Thyroid gland (tissue), 4 donors: ENCODE results near the gene CEP135. TPM values are rescaled to one million over a fixed set of nuclear protein-coding genes. Genes with fewer than 3 reads are reported as not detected.

Experiments used
- DNase-seq, 2 donors: peaks; one replicate each; pipeline ENCODE4 v3.0.0-alpha.2; 2019
- H3K27ac ChIP-seq, 3 donors: fragments of 200-600 bp; sonication (generic); 1 replicate in 2 of 3; 2 replicates in 1 of 3; pipeline ENCODE4 v1.5.1; 2016 to 2019; ENCODE audit warnings: mild to moderate bottlenecking in 1 of 3, moderate library complexity in 1 of 3
- H3K27me3 ChIP-seq: fragments of 200-600 bp; sonication (generic); one replicate; pipeline ENCODE4 v1.5.1; 2019
- H3K36me3 ChIP-seq, 2 donors: fragments of 200-600 bp; sonication (generic); one replicate each; pipeline ENCODE4 v1.5.1; 2016 to 2019
- H3K4me1 ChIP-seq, 2 donors: fragments of 200-600 bp; sonication (generic); one replicate each; pipeline ENCODE4 v1.5.1; 2017 to 2019
- H3K4me3 ChIP-seq, 3 donors: fragments of 200-600 bp; sonication (generic); replicated peaks in 1 of 3; 1 replicate in 2 of 3; 2 replicates in 1 of 3; pipeline ENCODE4 v1.5.1; 2016; ENCODE audit warnings: mild to moderate bottlenecking in 1 of 3
- H3K9me3 ChIP-seq: fragments of 200-600 bp; sonication (generic); one replicate; pipeline ENCODE4 v1.5.1; 2017
- POLR2A ChIP-seq, 2 donors: fragments of 450-650 bp; IDR thresholded peaks; one replicate each; pipeline ENCODE4 v1.6.1; 2017; ENCODE audit warnings: antibody characterized with exemption in 2 of 2, mild to moderate bottlenecking in 2 of 2, moderate library complexity in 1 of 2
- WGBS, 2 donors: methylation state at CpG; one replicate each; pipeline ENCODE4 v1.1.5; 2017; 5-methylcytosine and 5-hydroxymethylcytosine counted together
- intact Hi-C: fragments of 100-400 bp; cut with DNase I; formaldehyde crosslinking; loops from one replicate; pipeline ENCODE4 v1.15.1; 2023
- total RNA-seq, 4 donors: library from RNA; depleted of rRNA; stranded (reverse); fragments of >200 nt; gene quantifications; one replicate each; pipeline ENCODE4 v1.2.3, GENCODE V29; 2016
- TF ChIP-seq, protein P1 (sequence below), 6 experiments: fragments of 200-600 bp in 3 of 6; fragments of 450-650 bp in 3 of 6; sonication (generic) in 3 of 6; IDR thresholded peaks; one replicate each; pipeline ENCODE4 v1.5.1; 2016 to 2019; ENCODE audit warnings: antibody characterized with exemption in 6 of 6, mild to moderate bottlenecking in 2 of 6, inconsistent platforms in 1 of 6, moderate library complexity in 1 of 6

CEP135 gene
- total RNA-seq, 4 donors from 2014 or later = 5.3 to 21.1 (median 10.1) TPM

DNA sequence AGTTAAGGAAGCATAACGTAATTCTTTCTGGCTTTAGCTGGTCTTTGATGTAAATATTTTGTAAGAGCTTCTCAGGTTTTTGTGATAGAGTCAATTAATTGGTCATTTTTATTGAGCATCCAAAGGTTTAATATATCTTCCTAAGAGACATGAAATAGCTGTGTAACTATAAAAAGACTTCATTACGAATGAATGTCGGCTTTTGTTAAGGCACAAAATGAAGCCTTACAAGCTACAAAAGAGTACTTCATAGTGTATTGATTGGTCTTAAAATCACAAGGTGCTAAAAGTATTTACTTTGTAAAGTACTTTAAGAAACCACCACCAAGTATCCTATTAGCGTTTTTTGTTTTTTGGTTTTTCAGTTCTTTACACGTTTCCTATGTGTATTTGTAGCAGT, 104.2 kb downstream of the CEP135 start:
- no peaks in the 10 kb centered on the region for H3K36me3 ChIP-seq
- H3K27ac ChIP-seq = no peak overlapping the region
- no peak for DNase-seq
- H3K4me3 ChIP-seq = no peak overlapping the region
- peaks cover 2% of the 10 kb centered on the region for H3K27me3 ChIP-seq
- TF ChIP-seq, protein P1, sequence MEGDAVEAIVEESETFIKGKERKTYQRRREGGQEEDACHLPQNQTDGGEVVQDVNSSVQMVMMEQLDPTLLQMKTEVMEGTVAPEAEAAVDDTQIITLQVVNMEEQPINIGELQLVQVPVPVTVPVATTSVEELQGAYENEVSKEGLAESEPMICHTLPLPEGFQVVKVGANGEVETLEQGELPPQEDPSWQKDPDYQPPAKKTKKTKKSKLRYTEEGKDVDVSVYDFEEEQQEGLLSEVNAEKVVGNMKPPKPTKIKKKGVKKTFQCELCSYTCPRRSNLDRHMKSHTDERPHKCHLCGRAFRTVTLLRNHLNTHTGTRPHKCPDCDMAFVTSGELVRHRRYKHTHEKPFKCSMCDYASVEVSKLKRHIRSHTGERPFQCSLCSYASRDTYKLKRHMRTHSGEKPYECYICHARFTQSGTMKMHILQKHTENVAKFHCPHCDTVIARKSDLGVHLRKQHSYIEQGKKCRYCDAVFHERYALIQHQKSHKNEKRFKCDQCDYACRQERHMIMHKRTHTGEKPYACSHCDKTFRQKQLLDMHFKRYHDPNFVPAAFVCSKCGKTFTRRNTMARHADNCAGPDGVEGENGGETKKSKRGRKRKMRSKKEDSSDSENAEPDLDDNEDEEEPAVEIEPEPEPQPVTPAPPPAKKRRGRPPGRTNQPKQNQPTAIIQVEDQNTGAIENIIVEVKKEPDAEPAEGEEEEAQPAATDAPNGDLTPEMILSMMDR (IDR thresholded peaks at IDR 0.05) = no peak
- TF ChIP-seq POLR2A (IDR thresholded peaks at IDR 0.05) = no peak
- H3K4me1 ChIP-seq = peaks cover 4 to 8% of the 10 kb centered on the region in 2 donors
- no peaks in the 10 kb centered on the region for H3K9me3 ChIP-seq
- 87 to 92% methylated on average over 5 of the region's 5 CpGs for WGBS, 2 donors
- intact Hi-C loops = no loop called here

DNA sequence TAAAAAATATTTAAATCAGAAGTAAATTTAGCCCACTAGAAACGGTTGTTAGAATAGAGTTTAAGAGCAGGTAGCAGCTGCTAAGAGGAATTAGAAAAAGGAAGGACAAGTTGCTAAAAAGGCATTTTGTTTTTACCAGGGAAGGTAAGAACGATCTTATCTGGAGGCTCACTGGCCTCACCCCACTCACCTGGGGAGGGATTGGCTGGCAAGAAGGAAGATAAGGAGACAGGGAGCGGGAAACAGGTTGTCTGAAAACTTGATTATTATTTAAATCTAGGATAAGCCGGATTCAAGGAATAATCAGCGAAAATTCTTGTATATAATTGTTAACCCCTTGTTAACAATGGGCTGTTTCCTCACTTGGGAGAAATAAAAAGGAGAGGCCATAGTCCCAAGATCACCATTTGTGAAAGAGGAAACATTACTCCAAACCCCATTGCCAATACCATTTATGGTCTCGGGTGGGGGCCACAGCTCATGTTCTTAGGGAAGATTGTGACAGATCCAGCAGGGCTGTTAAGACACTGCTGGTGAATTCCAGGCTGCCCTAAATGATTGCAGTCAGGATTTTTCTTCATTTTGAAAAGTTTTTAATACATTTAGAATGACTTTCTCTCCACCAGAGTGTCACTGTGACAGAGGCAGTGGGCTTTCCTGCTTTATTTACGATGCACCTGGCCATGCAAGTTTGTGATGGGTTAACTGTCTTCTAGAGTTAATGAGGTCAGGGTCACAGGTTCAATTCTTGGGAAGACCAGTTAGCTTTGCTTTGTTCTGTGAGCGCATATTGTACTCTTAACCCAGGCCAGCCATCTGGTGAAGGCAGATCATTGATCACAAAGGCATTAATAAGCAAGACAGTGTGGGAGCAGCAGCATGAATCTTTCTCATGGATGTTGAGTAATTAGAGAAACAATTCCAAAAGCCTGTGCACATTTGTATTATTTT, 106.6 kb downstream of the CEP135 start:
- TF ChIP-seq, protein P1 (IDR thresholded peaks at IDR 0.05) = no peak
- intact Hi-C loops = no loop called here
- H3K27ac ChIP-seq = no peak overlapping the region
- H3K9me3 ChIP-seq = no peaks in the 10 kb centered on the region
- no peak overlapping the region for H3K4me3 ChIP-seq
- no peaks in the 10 kb centered on the region for H3K36me3 ChIP-seq
- 69 to 72% methylated on average over 8 of the region's 8 CpGs for WGBS, 2 donors
- DNase-seq = no peak
- peaks cover 2% of the 10 kb centered on the region for H3K27me3 ChIP-seq
- H3K4me1 ChIP-seq = no peaks in the 10 kb centered on the region

DNA sequence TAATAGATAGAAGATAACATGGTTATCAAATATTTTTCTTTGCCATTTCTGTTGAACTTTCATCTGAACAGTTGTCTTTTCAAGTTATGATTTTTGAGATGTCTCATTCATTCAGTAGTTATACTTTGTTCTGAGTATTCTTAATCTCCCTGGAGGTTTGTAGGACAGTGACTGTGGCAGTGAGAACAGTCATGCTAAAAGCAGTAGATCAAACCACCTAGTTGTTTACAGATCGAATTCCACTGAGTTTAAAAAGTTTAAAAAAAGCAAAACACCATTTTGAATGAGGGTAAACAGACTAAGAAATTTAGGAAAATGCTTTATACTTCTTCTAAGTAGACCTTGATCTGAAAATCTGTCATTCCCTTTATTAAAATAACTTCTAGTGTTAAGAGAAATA, 107.2 kb downstream of the CEP135 start:
- intact Hi-C loops = no loop called here
- H3K4me1 ChIP-seq = no peaks in the 10 kb centered on the region
- WGBS, 2 donors = 85% methylated on average over 1 of the region's 1 CpG

DNA sequence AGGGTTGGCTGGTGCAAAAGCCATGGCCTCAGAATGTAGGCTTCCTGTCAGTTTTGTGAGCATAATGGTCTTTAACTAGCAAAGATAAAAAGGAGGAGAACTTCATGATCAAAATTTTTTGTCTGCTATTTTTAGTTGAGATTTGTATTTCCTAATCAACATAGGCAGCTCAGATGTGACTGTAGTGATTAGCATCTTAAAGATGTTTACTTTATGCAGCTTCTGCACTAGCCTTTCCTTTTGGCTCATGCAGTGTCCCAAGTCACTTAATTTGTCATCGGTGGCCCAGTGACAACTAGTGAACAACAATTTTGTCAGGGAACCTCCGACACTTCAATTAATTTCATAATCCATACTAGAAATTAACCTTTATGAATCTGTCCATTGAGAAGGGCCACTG, 109.8 kb downstream of the CEP135 start:
- H3K4me1 ChIP-seq = no peaks in the 10 kb centered on the region
- no peak for DNase-seq
- peaks cover 2% of the 10 kb centered on the region for H3K27me3 ChIP-seq
- no peak overlapping the region for H3K27ac ChIP-seq
- no peaks in the 10 kb centered on the region for H3K36me3 ChIP-seq
- no peak for TF ChIP-seq POLR2A (IDR thresholded peaks at IDR 0.05)
- TF ChIP-seq, protein P1 (IDR thresholded peaks at IDR 0.05) = no peak
- H3K9me3 ChIP-seq = no peaks in the 10 kb centered on the region
- WGBS, 2 donors = 85 to 94% methylated on average over 2 of the region's 2 CpGs
- intact Hi-C loops = no loop called here
- H3K4me3 ChIP-seq = no peak overlapping the region

More for the DNA sequence above, 107.2 kb downstream of the CEP135 start:
- peaks cover 2% of the 10 kb centered on the region for H3K27me3 ChIP-seq
- no peak overlapping the region for H3K4me3 ChIP-seq
- H3K36me3 ChIP-seq = no peaks in the 10 kb centered on the region
- no peak overlapping the region for H3K27ac ChIP-seq
- no peaks in the 10 kb centered on the region for H3K9me3 ChIP-seq
- no peak for TF ChIP-seq POLR2A (IDR thresholded peaks at IDR 0.05)
- TF ChIP-seq, protein P1 (IDR thresholded peaks at IDR 0.05) = no peak
- no peak for DNase-seq

DNA sequence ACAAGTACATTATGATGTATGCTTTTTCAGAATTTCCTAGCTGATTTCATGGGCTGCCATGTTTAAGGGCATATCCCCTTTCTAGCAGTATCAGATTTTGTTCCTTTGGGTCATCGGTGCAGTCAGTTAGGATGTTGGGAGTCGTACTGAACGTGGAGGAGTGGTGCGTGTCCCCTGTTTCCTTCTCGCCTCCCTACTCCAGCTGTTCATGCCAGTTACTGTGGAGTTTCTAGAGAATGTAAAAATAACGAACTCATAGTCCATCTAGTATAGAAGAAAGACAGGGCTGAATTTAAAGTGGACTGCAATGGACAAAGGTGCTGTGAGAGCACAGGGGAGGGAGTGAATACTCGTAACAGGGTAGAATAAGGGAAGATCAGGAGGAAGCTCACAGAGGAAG, 111.3 kb downstream of the CEP135 start:
- no peak for DNase-seq
- H3K27ac ChIP-seq = no peak overlapping the region
- WGBS, 2 donors = 89 to 92% methylated on average over 7 of the region's 7 CpGs
- no peaks in the 10 kb centered on the region for H3K36me3 ChIP-seq
- H3K9me3 ChIP-seq = no peaks in the 10 kb centered on the region
- no peak overlapping the region for H3K4me3 ChIP-seq
- TF ChIP-seq, protein P1 (IDR thresholded peaks at IDR 0.05) = no peak
- TF ChIP-seq POLR2A (IDR thresholded peaks at IDR 0.05) = no peak
- H3K27me3 ChIP-seq = peaks cover 2% of the 10 kb centered on the region
- H3K4me1 ChIP-seq = no peaks in the 10 kb centered on the region
- intact Hi-C loops = no loop called here
